CD4-positive, alpha-beta memory T cell (primary cell): ENCODE results near the gene GAS2. TPM values are rescaled to one million over a fixed set of nuclear protein-coding genes. Genes with fewer than 3 reads are reported as not detected.

Experiments
- CTCF ChIA-PET: fragments of 350-600 bp; sonication (Branson Sonifier 250); formaldehyde crosslinking; loops from one replicate; lab custom pipeline; 2021; ENCODE audit warnings: inconsistent platforms; ENCODE audit not compliant: partially characterized antibody; lab: Charles Lee
- POLR2A ChIA-PET: fragments of 350-600 bp; sonication (Branson Sonifier 250); formaldehyde crosslinking; loops from one replicate; lab custom pipeline; 2021; ENCODE audit not compliant: partially characterized antibody; lab: Charles Lee
- DNase-seq, 5 donors: peaks; one replicate each; pipeline versions ENCODE4 v3.0.0 to v3.0.0-alpha.2; 2020 to 2022; ENCODE audit warnings: mixed read lengths in 1 of 5
- H3K27ac ChIP-seq: one replicate; pipeline ENCODE4 v1.7.0; 2013; ENCODE audit warnings: low read depth, low read length
- H3K27me3 ChIP-seq: 2 replicates; pipeline ENCODE4 v1.7.0; 2013; ENCODE audit warnings: mild to moderate bottlenecking, low read length, moderate library complexity; ENCODE audit not compliant: insufficient read depth
- H3K36me3 ChIP-seq: 2 replicates; pipeline ENCODE4 v1.7.0; 2013; ENCODE audit warnings: mild to moderate bottlenecking, low read length, moderate library complexity; ENCODE audit not compliant: insufficient read depth
- H3K4me1 ChIP-seq: 2 replicates; pipeline ENCODE4 v1.7.0; 2013; ENCODE audit warnings: mild to moderate bottlenecking, low read length, moderate library complexity; ENCODE audit not compliant: insufficient read depth
- H3K4me3 ChIP-seq, 2 donors: one replicate each; pipeline ENCODE4 v1.7.0; 2013; ENCODE audit warnings: low read length in 2 of 2, mild to moderate bottlenecking in 1 of 2
- H3K9me3 ChIP-seq, 2 donors: one replicate each; pipeline ENCODE4 v1.7.0; 2013; ENCODE audit warnings: low read length in 2 of 2, control low read depth in 1 of 2; ENCODE audit not compliant: control insufficient read depth in 1 of 2
- H3K27ac Mint-ChIP-seq, 7 donors: one replicate each; pipeline ENCODE4 v1.8.0; 2020 to 2021; ENCODE audit warnings: mixed read lengths in 7 of 7, mild to moderate bottlenecking in 6 of 7, inconsistent platforms in 3 of 7, moderate library complexity in 3 of 7
- H3K27me3 Mint-ChIP-seq, 2 donors: one replicate each; pipeline ENCODE4 v1.8.0; 2020 to 2021; ENCODE audit warnings: mixed read lengths in 2 of 2
- H3K36me3 Mint-ChIP-seq, 2 donors: one replicate each; pipeline ENCODE4 v1.8.0; 2020 to 2021; ENCODE audit warnings: mixed read lengths in 2 of 2, inconsistent platforms in 1 of 2, mild to moderate bottlenecking in 1 of 2
- H3K4me1 Mint-ChIP-seq, 4 donors: one replicate each; pipeline ENCODE4 v1.8.0; 2020 to 2021; ENCODE audit warnings: mixed read lengths in 4 of 4, mild to moderate bottlenecking in 1 of 4
- H3K4me3 Mint-ChIP-seq, 8 donors: one replicate each; pipeline ENCODE4 v1.8.0; 2020 to 2021; ENCODE audit warnings: mixed read lengths in 8 of 8, mild to moderate bottlenecking in 7 of 8, moderate library complexity in 6 of 8, inconsistent platforms in 3 of 8
- H3K9me3 Mint-ChIP-seq, 8 donors: one replicate each; pipeline ENCODE4 v1.8.0; 2020 to 2021; ENCODE audit warnings: mixed read lengths in 8 of 8, mild to moderate bottlenecking in 5 of 8, inconsistent platforms in 3 of 8, moderate library complexity in 1 of 8
- intact Hi-C: fragments of 100-400 bp; cut with micrococcal nuclease; formaldehyde crosslinking; loops from one replicate; pipeline ENCODE4 v1.15.1; 2023
- polyA plus RNA-seq, 2 donors: library from polyadenylated mRNA; unstranded; fragments of 300-500 nt; fragmentation: Illumina TruSeq; gene quantifications; one replicate each; pipeline ENCODE4 v1.2.3, GENCODE V29; 2021
- total RNA-seq, 2 experiments: library from RNA; stranded (reverse); gene quantifications; one replicate each; pipeline ENCODE4 v1.2.3, GENCODE V29; 2021

GAS2 gene
- total and polyA plus RNA-seq, 4 experiments from 2014 or later = 2.7 to 3.4 (median 3.1) TPM

GRCh38 chr11:22829231-22830081 is 163.0 kb downstream of the GAS2 start, which contains the start of gene SVIP:
Gene SVIP (minus strand): TSS chr11:22829801. CDS start chr11:22829748, 53 bp downstream.
- H3K9me3 Mint-ChIP-seq = no peaks in the 10 kb centered on the region
- H3K4me3 Mint-ChIP-seq = peak within 1 kb of the TSS; percentile 93 to 99 (median 95)
- POLR2A ChIA-PET = interaction anchor here (0.6 to 2.2 kb wide), 5 partner anchors 8 to 204 kb away, joined by 3 to 35 read pairs (median 3); partner anchors contain the start of gene FANCF
- peak within 1 kb of the TSS; percentile 94 to 97 (median 95) for H3K27ac Mint-ChIP-seq
- H3K27me3 Mint-ChIP-seq = no peaks in the 10 kb centered on the region
- peak; percentile 89 to 91 (median 89) for DNase-seq
- intact Hi-C loops = loop anchor here (1.0 kb wide), 3 partner anchors 10 to 495 kb away; partner anchors contain the start of gene FANCF
- peaks cover 19% of the 10 kb centered on the region for H3K4me1 ChIP-seq
- H3K36me3 ChIP-seq = peaks cover 15% of the 10 kb centered on the region
- H3K9me3 ChIP-seq = no peaks in the 10 kb centered on the region
- peak within 1 kb of the TSS; percentile 33 to 81 for H3K4me3 ChIP-seq
- CTCF ChIA-PET = interaction anchor here (0.7 to 2.4 kb wide), 17 partner anchors 9 to 502 kb away, joined by 3 to 16 read pairs (median 4); partner anchors contain the start of gene FANCF
- H3K36me3 Mint-ChIP-seq = peaks cover 17 to 30% of the 10 kb centered on the region in 2 donors
- H3K27me3 ChIP-seq = no peaks in the 10 kb centered on the region
- H3K4me1 Mint-ChIP-seq = peaks cover 8 to 22% (median 12%) of the 10 kb centered on the region in 4 donors
- H3K27ac ChIP-seq = peak within 1 kb of the TSS; percentile 75

- Histone ChIP-seq H3K27me3 (no peaks in the 10 kb centered on the region), H3K4me3 (peak overlapping the region in 1 of 2 donors; percentile 81), H3K9me3 (no peaks in the 10 kb centered on the region), H3K36me3 (peaks cover 10% of the 10 kb centered on the region), H3K27ac (peak overlapping the region; percentile 15), H3K4me1 (peaks cover 19% of the 10 kb centered on the region)
- ChIA-PET CTCF (interaction anchor here (0.8 to 2.4 kb wide), 13 partner anchors 10 to 502 kb away, joined by 3 to 16 read pairs (median 5); partner anchors contain the start of gene FANCF), POLR2A (interaction anchor here (2.2 kb wide), 1 partner anchor 205 kb away, joined by 35 read pairs; the partner anchor contains the start of gene FANCF)
- Mint-ChIP-seq H3K4me3 (peak overlapping the region; percentile 82 to 99 (median 94)), H3K27me3 (no peaks in the 10 kb centered on the region), H3K9me3 (no peaks in the 10 kb centered on the region), H3K36me3 (peaks cover 12 to 25% of the 10 kb centered on the region in 2 donors), H3K27ac (peak overlapping the region in 6 of 7 donors; percentile 31 to 95 (median 70)), H3K4me1 (peaks cover 8 to 22% (median 12%) of the 10 kb centered on the region in 4 donors)
- DNase-seq = no peak
- intact Hi-C loops = no loop called here
These were observed 163.6 kb downstream of the GAS2 start for GRCh38 chr11:22830082-22830414.

DNA sequence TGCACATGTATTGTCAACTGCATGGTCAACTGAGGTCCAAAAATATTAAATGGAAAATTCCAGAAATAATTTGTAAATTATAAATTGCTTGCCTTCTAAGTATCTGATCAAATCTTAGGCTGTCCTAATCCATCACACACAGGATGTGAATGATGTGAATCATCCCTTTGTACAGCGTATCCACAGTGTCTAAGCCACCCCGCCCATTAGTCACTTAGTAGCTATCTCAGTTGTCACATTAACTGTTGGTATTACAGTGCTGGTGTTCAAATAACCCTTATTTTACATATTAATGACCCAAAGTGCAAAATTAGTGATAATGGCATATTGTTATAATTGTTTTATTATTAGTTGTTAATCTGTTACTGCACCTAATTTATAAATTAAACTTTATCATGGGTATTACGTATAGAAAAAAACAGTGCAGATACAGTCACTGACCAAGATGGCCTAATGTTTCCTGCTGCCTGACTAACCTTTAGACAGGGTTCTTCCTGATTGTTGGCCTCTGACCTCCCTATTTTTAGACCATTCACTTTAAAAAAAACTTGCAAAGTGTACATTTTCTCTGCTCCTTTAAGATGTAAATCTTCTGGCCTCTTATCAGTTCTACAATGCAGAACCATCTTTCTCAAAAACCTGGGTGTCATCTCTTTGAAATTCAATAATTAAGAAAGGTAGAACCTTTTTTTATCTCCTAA is 166.1 kb downstream of the GAS2 start:
- H3K4me3 Mint-ChIP-seq = no peak overlapping the region
- ChIA-PET CTCF (no interaction called here), POLR2A (no interaction called here)
- Histone ChIP-seq H3K9me3 (no peaks in the 10 kb centered on the region), H3K36me3 (no peaks in the 10 kb centered on the region), H3K4me3 (no peak overlapping the region), H3K27ac (no peak overlapping the region), H3K4me1 (peaks cover 19% of the 10 kb centered on the region), H3K27me3 (no peaks in the 10 kb centered on the region)
- H3K4me1 Mint-ChIP-seq = peaks cover 8 to 22% (median 11%) of the 10 kb centered on the region in 4 donors
- no peaks in the 10 kb centered on the region for H3K27me3 Mint-ChIP-seq
- DNase-seq = no peak
- no peaks in the 10 kb centered on the region for H3K9me3 Mint-ChIP-seq
- intact Hi-C loops = no loop called here
- H3K27ac Mint-ChIP-seq = peak overlapping the region in 1 of 7 donors; percentile 38
- peaks cover 3 to 14% of the 10 kb centered on the region in 2 donors for H3K36me3 Mint-ChIP-seq

DNA sequence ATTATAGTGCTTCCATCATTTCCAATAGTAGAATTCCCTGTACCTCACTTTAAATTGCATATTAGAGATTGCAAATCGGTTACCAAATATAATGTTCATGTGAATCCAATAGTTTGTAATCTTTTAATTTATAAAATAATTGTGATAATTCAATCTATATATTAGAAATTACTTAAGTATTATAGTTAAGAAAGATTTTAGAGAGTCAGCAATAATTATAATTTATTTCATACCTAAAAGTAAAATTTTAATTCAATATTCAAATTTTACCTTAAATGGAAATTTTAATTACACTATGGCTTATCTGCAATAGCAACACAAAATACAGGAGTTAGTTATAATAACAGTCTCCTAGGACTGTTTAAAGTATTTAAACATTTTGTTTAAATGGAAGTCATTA is 180.3 kb downstream of the GAS2 start:
- DNase-seq = no peak
- Mint-ChIP-seq H3K4me1 (no peaks in the 10 kb centered on the region), H3K4me3 (no peak overlapping the region), H3K27ac (no peak overlapping the region), H3K9me3 (peaks cover 0 to 2% (median 0%) of the 10 kb centered on the region in 8 donors), H3K36me3 (peaks cover 4 to 24% of the 10 kb centered on the region in 2 donors), H3K27me3 (no peaks in the 10 kb centered on the region)
- Histone ChIP-seq H3K4me1 (no peaks in the 10 kb centered on the region), H3K27ac (no peak overlapping the region), H3K4me3 (no peak overlapping the region), H3K9me3 (no peaks in the 10 kb centered on the region), H3K36me3 (no peaks in the 10 kb centered on the region), H3K27me3 (no peaks in the 10 kb centered on the region)
- ChIA-PET CTCF (interaction anchor here (1.2 kb wide), 1 partner anchor 17 kb away, joined by 4 read pairs; the partner anchor contains the start of gene SVIP), POLR2A (no interaction called here)
- intact Hi-C loops = no loop called here

DNA sequence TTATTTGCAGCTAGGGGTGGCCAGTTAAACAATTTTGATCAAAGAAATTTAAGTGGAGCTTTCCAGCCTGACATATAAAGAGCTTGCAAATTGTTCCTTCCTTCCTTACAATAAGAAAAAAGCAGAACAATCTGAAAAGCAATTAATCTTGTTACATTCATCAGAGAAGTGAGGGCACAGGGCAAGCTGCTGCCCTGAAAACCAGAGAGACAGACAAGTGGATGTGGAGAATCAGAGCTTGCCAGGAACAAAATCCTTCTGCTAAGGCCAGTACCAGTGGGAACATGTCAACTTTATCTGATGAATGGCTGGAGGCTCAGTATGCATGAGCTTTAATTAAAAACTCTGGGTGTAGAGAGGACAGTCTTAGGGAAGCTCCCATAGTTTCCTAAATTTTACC is 185.1 kb downstream of the GAS2 start:
- ChIA-PET CTCF (interaction anchor here (2.4 kb wide), 1 partner anchor 22 kb away, joined by 8 read pairs; the partner anchor contains the start of gene SVIP), POLR2A (no interaction called here)
- Histone ChIP-seq H3K4me1 (no peaks in the 10 kb centered on the region), H3K27ac (no peak overlapping the region), H3K27me3 (no peaks in the 10 kb centered on the region), H3K9me3 (no peaks in the 10 kb centered on the region), H3K36me3 (no peaks in the 10 kb centered on the region), H3K4me3 (no peak overlapping the region)
- intact Hi-C loops = no loop called here
- no peak overlapping the region for H3K4me3 Mint-ChIP-seq
- no peak for DNase-seq
- peak overlapping the region in 1 of 7 donors; percentile 52 for H3K27ac Mint-ChIP-seq
- H3K4me1 Mint-ChIP-seq = no peaks in the 10 kb centered on the region
- H3K36me3 Mint-ChIP-seq = peaks cover 4 to 19% of the 10 kb centered on the region in 2 donors
- H3K27me3 Mint-ChIP-seq = no peaks in the 10 kb centered on the region
- H3K9me3 Mint-ChIP-seq = peaks cover 0 to 8% (median 6%) of the 10 kb centered on the region in 8 donors

- Mint-ChIP-seq H3K36me3 (peaks cover 0 to 9% of the 10 kb centered on the region in 2 donors), H3K4me3 (no peak overlapping the region), H3K27me3 (no peaks in the 10 kb centered on the region), H3K9me3 (peaks cover 0 to 3% (median 0%) of the 10 kb centered on the region in 8 donors), H3K27ac (peak overlapping the region in 1 of 7 donors; percentile 69), H3K4me1 (no peaks in the 10 kb centered on the region)
- Histone ChIP-seq H3K36me3 (no peaks in the 10 kb centered on the region), H3K27ac (no peak overlapping the region), H3K4me1 (no peaks in the 10 kb centered on the region), H3K4me3 (no peak overlapping the region), H3K27me3 (no peaks in the 10 kb centered on the region), H3K9me3 (no peaks in the 10 kb centered on the region)
- intact Hi-C loops = no loop called here
- DNase-seq = no peak
- ChIA-PET POLR2A (no interaction called here), CTCF (interaction anchor here (3.3 kb wide), 1 partner anchor 16 kb away, joined by 12 read pairs; no protein-coding TSS in a partner anchor)
These were observed 193.3 kb downstream of the GAS2 start for GRCh38 chr11:22859756-22860155.
